Loucy (cell line): Measurements from ENCODE around the gene PPAN.

Source experiments
- EZH2phosphoT487 ChIP-seq: fragments of 200-600 bp; IDR thresholded peaks from 2 replicates; pipeline ENCODE4 v1.6.1; 2018; ENCODE audit warnings: antibody characterized with exemption, mild to moderate bottlenecking, moderate library complexity, borderline replicate concordance
- TF ChIP-seq, protein P1 (sequence below): fragments of 200-600 bp; sonication (generic); conservative IDR thresholded peaks from 2 replicates; pipeline ENCODE4 v1.5.1; 2014; ENCODE audit warnings: mild to moderate bottlenecking, antibody characterized with exemption, low read length

DNA sequence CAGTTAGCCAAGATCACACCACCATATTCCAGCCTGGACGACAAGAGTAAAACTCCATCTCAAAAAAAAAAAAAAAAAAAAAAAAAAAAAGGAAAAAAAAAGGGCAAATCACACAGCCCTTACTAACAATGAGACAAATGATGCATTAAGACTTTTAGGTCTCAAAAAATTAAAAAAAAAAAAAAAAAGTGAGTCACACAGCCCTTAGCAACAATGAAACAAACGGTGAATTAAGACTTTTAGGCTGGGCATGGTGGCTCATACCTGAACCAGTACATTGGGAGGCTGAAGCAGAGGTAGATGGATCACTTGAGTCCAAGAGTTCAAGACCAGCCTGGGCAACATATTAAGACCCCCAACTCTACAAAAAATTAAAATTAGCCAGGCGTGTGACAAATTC is 45.9 kb downstream of the PPAN start:
- TF ChIP-seq, protein P1, sequence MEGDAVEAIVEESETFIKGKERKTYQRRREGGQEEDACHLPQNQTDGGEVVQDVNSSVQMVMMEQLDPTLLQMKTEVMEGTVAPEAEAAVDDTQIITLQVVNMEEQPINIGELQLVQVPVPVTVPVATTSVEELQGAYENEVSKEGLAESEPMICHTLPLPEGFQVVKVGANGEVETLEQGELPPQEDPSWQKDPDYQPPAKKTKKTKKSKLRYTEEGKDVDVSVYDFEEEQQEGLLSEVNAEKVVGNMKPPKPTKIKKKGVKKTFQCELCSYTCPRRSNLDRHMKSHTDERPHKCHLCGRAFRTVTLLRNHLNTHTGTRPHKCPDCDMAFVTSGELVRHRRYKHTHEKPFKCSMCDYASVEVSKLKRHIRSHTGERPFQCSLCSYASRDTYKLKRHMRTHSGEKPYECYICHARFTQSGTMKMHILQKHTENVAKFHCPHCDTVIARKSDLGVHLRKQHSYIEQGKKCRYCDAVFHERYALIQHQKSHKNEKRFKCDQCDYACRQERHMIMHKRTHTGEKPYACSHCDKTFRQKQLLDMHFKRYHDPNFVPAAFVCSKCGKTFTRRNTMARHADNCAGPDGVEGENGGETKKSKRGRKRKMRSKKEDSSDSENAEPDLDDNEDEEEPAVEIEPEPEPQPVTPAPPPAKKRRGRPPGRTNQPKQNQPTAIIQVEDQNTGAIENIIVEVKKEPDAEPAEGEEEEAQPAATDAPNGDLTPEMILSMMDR, result no peak
- no peak for TF ChIP-seq EZH2phosphoT487
